GM12878 (cell line): Measurements from ENCODE around the gene BHLHE41. TPM values are rescaled to one million over a fixed set of nuclear protein-coding genes. Genes with fewer than 3 reads are reported as not detected.

Experiments used
- ATAC-seq: fragments of 200-7000 bp; cut with Tn5 transposase; 3 replicates; pipeline ENCODE4 v1.9.1; 2020; ENCODE audit warnings: mild to moderate bottlenecking, moderate library complexity
- BruUV-seq: library from RNA; stranded (reverse); fragments of 400-500 nt; replicated peaks from 2 replicates; lab custom pipeline; 2021; lab: Mats Ljungman, UMichigan
- CTCF ChIA-PET: fragments of 300-600 bp; sonication (Branson Sonifier 250); formaldehyde crosslinking; extraction: SDS; loops from one replicate; lab custom pipeline; 2021; ENCODE audit warnings: inconsistent platforms; lab: Yijun Ruan, JAX
- POLR2A ChIA-PET: fragments of 350-600 bp; formaldehyde crosslinking; extraction: SDS; loops from one replicate; lab custom pipeline; 2021; ENCODE audit warnings: inconsistent platforms; lab: Charles Lee
- RAD21 ChIA-PET: fragments of 300-600 bp; sonication (Branson Sonifier 250); formaldehyde crosslinking; loops from one replicate; lab custom pipeline; 2023; ENCODE audit warnings: antibody characterized with exemption; ENCODE audit not compliant: unreplicated experiment; lab: Charles Lee
- SMC1A ChIA-PET: fragments of 300-600 bp; sonication (Branson Sonifier 250); formaldehyde crosslinking; loops from one replicate; lab custom pipeline; 2023; ENCODE audit not compliant: unreplicated experiment, uncharacterized antibody; lab: Charles Lee
- DNase-seq: peaks from one replicate; pipeline ENCODE4 v3.0.0-alpha.2; 2011; ENCODE audit warnings: low read depth, low spot score
- FAIRE-seq: peaks from 3 replicates; lab custom pipeline; 2011; peaks lifted over from hg19 to GRCh38; lab: Jason Lieb, UNC
- H2AFZ ChIP-seq: 2 replicates; pipeline ENCODE4 v1.6.0; 2011; ENCODE audit warnings: low read depth, low read length, control low read depth; ENCODE audit not compliant: control insufficient read depth
- H3K27ac ChIP-seq: 2 replicates; pipeline ENCODE4 v1.5.1; 2011; ENCODE audit warnings: control low read depth; ENCODE audit not compliant: control insufficient read depth, insufficient read depth
- H3K27me3 ChIP-seq, 2 experiments: replicated peaks in 1 of 2; 2 replicates each; pipeline versions ENCODE4 v1.6.0 to v1.6.1; 2011; ENCODE audit warnings: low read length in 1 of 2; ENCODE audit not compliant: control insufficient read depth in 2 of 2, insufficient read depth in 2 of 2
- H3K36me3 ChIP-seq, 2 experiments: 2 replicates each; pipeline ENCODE4 v1.5.1; 2011; ENCODE audit warnings: low read length in 1 of 2; ENCODE audit not compliant: control insufficient read depth in 2 of 2, insufficient read depth in 2 of 2
- H3K4me1 ChIP-seq: 2 replicates; pipeline ENCODE4 v1.6.1; 2011; ENCODE audit warnings: mild to moderate bottlenecking, low read length, moderate library complexity, mixed read lengths; ENCODE audit not compliant: control insufficient read depth, insufficient read depth
- H3K4me2 ChIP-seq: 2 replicates; pipeline ENCODE4 v1.6.0; 2011; ENCODE audit warnings: control low read depth; ENCODE audit not compliant: control insufficient read depth, insufficient read depth
- H3K4me3 ChIP-seq: fragments of 200-600 bp; sonication (generic); 2 replicates; pipeline ENCODE4 v1.5.1; 2016
- H3K79me2 ChIP-seq: 2 replicates; pipeline ENCODE4 v1.6.0; 2011; ENCODE audit warnings: low read length; ENCODE audit not compliant: control insufficient read depth, insufficient read depth
- H3K9ac ChIP-seq: 2 replicates; pipeline ENCODE4 v1.8.0; 2011; ENCODE audit warnings: low read length, control low read depth, mixed read lengths; ENCODE audit not compliant: control insufficient read depth, insufficient read depth
- H3K9me3 ChIP-seq: replicated peaks from 3 replicates; pipeline ENCODE4 v1.5.1; 2011; ENCODE audit warnings: mild to moderate bottlenecking, low read length; ENCODE audit not compliant: control insufficient read depth, insufficient read depth
- H4K20me1 ChIP-seq: 2 replicates; pipeline ENCODE4 v1.6.0; 2011; ENCODE audit not compliant: control insufficient read depth, insufficient read depth
- ATF7 ChIP-seq: fragments of 450-650 bp; IDR thresholded peaks from 2 replicates; pipeline ENCODE4 v1.6.1; 2016; ENCODE audit warnings: low read depth, mild to moderate bottlenecking
- CTCF ChIP-seq, 3 experiments: IDR thresholded peaks in 2 of 3; conservative IDR thresholded peaks in 1 of 3; 2 replicates each; pipeline ENCODE4 v1.5.1; 2011; ENCODE audit warnings: low read depth in 3 of 3, low read length in 3 of 3, mild to moderate bottlenecking in 3 of 3, control low read depth in 2 of 3, moderate library complexity in 2 of 3, inconsistent platforms in 1 of 3, mixed read lengths in 1 of 3; ENCODE audit not compliant: control insufficient read depth in 2 of 3, insufficient read depth in 1 of 3; ENCODE audit errors: extremely low read depth in 1 of 3
- CUX1 ChIP-seq: IDR thresholded peaks from 2 replicates; pipeline ENCODE4 v1.6.1; 2012; ENCODE audit warnings: improper control_type of control experiment, low read depth, low read length; ENCODE audit not compliant: insufficient replicate concordance
- HCFC1 ChIP-seq: fragments of 150-350 bp; IDR thresholded peaks from 2 replicates; pipeline ENCODE4 v1.6.1; 2014; ENCODE audit warnings: low read length
- IKZF2 ChIP-seq, 2 experiments: fragments of 450-650 bp; IDR thresholded peaks; 2 replicates each; pipeline ENCODE4 v1.6.1; 2017; ENCODE audit warnings: mild to moderate bottlenecking in 2 of 2, moderate library complexity in 2 of 2
- JUND ChIP-seq: IDR thresholded peaks from 2 replicates; pipeline ENCODE4 v1.6.1; 2012; ENCODE audit warnings: low read depth, mild to moderate bottlenecking, low read length, improper control_type of control experiment, moderate library complexity
- RAD21 ChIP-seq: IDR thresholded peaks from 2 replicates; pipeline ENCODE4 v1.6.1; 2011; ENCODE audit warnings: mild to moderate bottlenecking, low read depth, low read length, moderate library complexity; ENCODE audit not compliant: insufficient read depth
- RAD51 ChIP-seq: fragments of 450-650 bp; IDR thresholded peaks from 2 replicates; pipeline ENCODE4 v1.6.1; 2016; ENCODE audit warnings: moderate library complexity, mild to moderate bottlenecking, inconsistent platforms
- RB1 ChIP-seq: fragments of 450-650 bp; formaldehyde crosslinking; IDR thresholded peaks from 2 replicates; pipeline ENCODE4 v1.6.1; 2017; ENCODE audit warnings: mild to moderate bottlenecking, borderline replicate concordance
- SUZ12 ChIP-seq: fragments of 200-600 bp; sonication (generic); IDR thresholded peaks from one replicate; pipeline ENCODE4 v1.6.1; 2018; ENCODE audit warnings: antibody characterized with exemption, mild to moderate bottlenecking; ENCODE audit not compliant: unreplicated experiment
- ZBTB4 ChIP-seq: fragments of 450-650 bp; formaldehyde crosslinking; IDR thresholded peaks from 2 replicates; pipeline ENCODE4 v1.4.0; 2022; ENCODE audit warnings: mild to moderate bottlenecking, moderate library complexity
- WGBS: methylation state at CpG from one replicate; pipeline ENCODE4 v1.1.6; 2016; ENCODE audit warnings: low lambda C conversion rate; ENCODE audit not compliant: insufficient replicate concordance, insufficient coverage; ENCODE audit errors: missing lambda C conversion rate; 5-methylcytosine and 5-hydroxymethylcytosine counted together
- in situ Hi-C: fragments of 300-500 bp; cut with MboI; formaldehyde crosslinking; loops from 9 replicates; pipeline ENCODE4 v1.14.3; 2018; ENCODE audit warnings: mixed read lengths
- intact Hi-C: fragments of 100-400 bp; cut with micrococcal nuclease; formaldehyde crosslinking; loops from one replicate; pipeline ENCODE4 v1.14.2; 2022; ENCODE audit not compliant: unreplicated experiment
- polyA plus RNA-seq, 11 experiments: library from polyadenylated mRNA; depleted of rRNA in 4 of 11; unstranded in 6 of 11; stranded (reverse) in 5 of 11; fragments of >200 nt; fragmentation: Nextera tagmentation in 4 of 11; fragmentation: Illumina TruSeq in 1 of 11; extraction: Ambion mirVana in 4 of 11; extraction: Trizol in 1 of 11; gene quantifications; 1 replicate in 1 of 11; 2 replicates in 10 of 11; pipeline versions ENCODE4 v1.2.1 to v1.2.3, GENCODE V29; 2011 to 2016; ENCODE audit warnings: inconsistent platforms in 2 of 11, missing spikeins in 2 of 11, low read depth in 1 of 11
- total RNA-seq, 4 experiments: library from RNA; depleted of rRNA in 3 of 4; stranded (reverse); fragments of >200 nt in 3 of 4; fragmentation: Illumina TruSeq in 1 of 4; extraction: Trizol in 1 of 4; gene quantifications; 2 replicates each; pipeline versions ENCODE4 v1.2.1 to v1.2.3, GENCODE V29; 2013 to 2021

The BHLHE41 gene
- total and polyA plus RNA-seq, 10 of the 15 experiments (the other 5 are each of a cell fraction or from before 2014, with no cell fraction given): 0.02 to 1.5 (median 0.07) TPM; not detected in 3

GRCh38 chr12:26119391-26119989 is 5.3 kb downstream of the BHLHE41 start:
- CTCF ChIA-PET: interaction anchor here (0.6 to 7.8 kb wide), 72 partner anchors 9 to 895 kb away, joined by 3 to 74 read pairs (median 5); no protein-coding TSS in a partner anchor
- 2% methylated on average over 2 of the region's 2 CpGs for WGBS
- Histone ChIP-seq H3K79me2 (no peaks in the 10 kb centered on the region), H3K27me3 (peaks cover 8 to 28% of the 10 kb centered on the region in 2 experiments), H3K9ac (no peak overlapping the region), H3K27ac (no peak overlapping the region), H3K36me3 (no peaks in the 10 kb centered on the region), H4K20me1 (no peaks in the 10 kb centered on the region), H3K9me3 (no peaks in the 10 kb centered on the region; the same call in 2 of the 3 replicates), H3K4me1 (peaks cover 25% of the 10 kb centered on the region), H3K4me3 (no peak overlapping the region), H2AFZ (no peak overlapping the region), H3K4me2 (no peak overlapping the region)
- POLR2A ChIA-PET: interaction anchor here (0.6 to 1.9 kb wide), 4 partner anchors 37 to 290 kb away, joined by 3 to 11 read pairs (median 3); no protein-coding TSS in a partner anchor
- FAIRE-seq (peak; percentile 76), DNase-seq (no peak), ATAC-seq (peak; percentile 57)
- SMC1A ChIA-PET: interaction anchor here (0.6 to 8.3 kb wide), 67 partner anchors 8 to 892 kb away, joined by 3 to 91 read pairs (median 4); partner anchors contain the start of gene SSPN
- in situ Hi-C loops: loop anchor here (25.0 kb wide), 1 partner anchor 518 kb away; no protein-coding TSS in a partner anchor
- RAD21 ChIA-PET: interaction anchor here (0.6 to 4.6 kb wide), 50 partner anchors 8 to 766 kb away, joined by 3 to 24 read pairs (median 4); partner anchors contain the start of gene SSPN
- BruUV-seq: no TSS peak
- intact Hi-C loops: loop anchor here (2.0 kb wide), 1 partner anchor 351 kb away; no protein-coding TSS in a partner anchor
- TF ChIP-seq SUZ12: no peak
- TF ChIP-seq CUX1: no peak
- TF ChIP-seq ATF7: peak; percentile 85
- TF ChIP-seq ZBTB4 (CRISPR knock-in tag): no peak
- TF ChIP-seq IKZF2 (IDR thresholded peaks at IDR 0.05): 0 out of 4 replicates have a peak, but pooled peaks of 1 of the 2 experiments have one; percentile 38
- TF ChIP-seq RAD21: peak; percentile 65
- 0 out of 2 replicates have a peak, but pooled peaks have one; percentile 2 for TF ChIP-seq JUND
- peak; percentile 40 to 57 (median 46); a peak in 5 of 6 replicates for TF ChIP-seq CTCF (IDR thresholded peaks at IDR 0.05 in 2 of 3, conservative IDR thresholded peaks at IDR 0.05 in 1 of 3; ENCODE audit: control insufficient read depth in 2 of 3, extremely low read depth in 1 of 3, insufficient read depth in 1 of 3, low read depth in 3 of 3, low read length in 3 of 3)
- no peak for TF ChIP-seq HCFC1
- peak; percentile 35; the same call in 1 of the 2 replicates for TF ChIP-seq RAD51
- TF ChIP-seq RB1: no peak
